OCI-LY1 (cell line): ENCODE measurements around the gene TADA1.

Experiments used
- H2AFZ ChIP-seq: fragments of 200-600 bp; sonication (generic), shearing (Covaris generic); 2 replicates; pipeline ENCODE4 v1.6.0; 2014; ENCODE audit warnings: antibody characterized with exemption, mild to moderate bottlenecking, low read length
- H3F3A ChIP-seq: fragments of 200-600 bp; sonication (generic), shearing (Covaris generic); 2 replicates; pipeline ENCODE4 v1.6.0; 2014; ENCODE audit warnings: mild to moderate bottlenecking, antibody characterized with exemption, low read length, moderate library complexity; ENCODE audit not compliant: insufficient read depth
- H3K27ac ChIP-seq: fragments of 200-600 bp; sonication (generic); 2 replicates; pipeline ENCODE4 v1.5.1; 2014; ENCODE audit warnings: low read length, mixed run types, mild to moderate bottlenecking, low read depth; ENCODE audit not compliant: poor library complexity, severe bottlenecking
- H3K27me3 ChIP-seq: fragments of 200-600 bp; sonication (generic); 2 replicates; pipeline ENCODE4 v1.6.0; 2014; ENCODE audit warnings: antibody characterized with exemption, mild to moderate bottlenecking, low read length, moderate library complexity; ENCODE audit not compliant: insufficient read depth
- H3K36me3 ChIP-seq: fragments of 200-600 bp; sonication (generic); 2 replicates; pipeline ENCODE4 v1.6.1; 2014; ENCODE audit warnings: mild to moderate bottlenecking, antibody characterized with exemption, low read length, moderate library complexity, mixed read lengths; ENCODE audit not compliant: insufficient read depth
- H3K4me1 ChIP-seq: fragments of 200-600 bp; sonication (generic); 2 replicates; pipeline ENCODE4 v1.5.1; 2014; ENCODE audit warnings: mild to moderate bottlenecking, low read length, moderate library complexity; ENCODE audit not compliant: insufficient read depth, severe bottlenecking
- H3K4me2 ChIP-seq: fragments of 200-600 bp; sonication (generic), shearing (Covaris generic); 2 replicates; pipeline ENCODE4 v1.6.1; 2014; ENCODE audit warnings: low read length
- H3K4me3 ChIP-seq: fragments of 200-600 bp; sonication (generic); 2 replicates; pipeline ENCODE4 v1.5.1; 2014; ENCODE audit warnings: low read length, low read depth, mild to moderate bottlenecking, mixed read lengths; ENCODE audit not compliant: poor library complexity, severe bottlenecking
- H3K79me2 ChIP-seq: fragments of 200-600 bp; shearing (Covaris generic); 2 replicates; pipeline ENCODE4 v1.6.1; 2016; ENCODE audit warnings: mixed run types, low read length, mixed read lengths; ENCODE audit not compliant: insufficient read depth
- H3K9ac ChIP-seq: fragments of 200-600 bp; sonication (generic), shearing (Covaris generic); 2 replicates; pipeline ENCODE4 v1.6.1; 2014; ENCODE audit warnings: mild to moderate bottlenecking, low read length, mixed read lengths
- H3K9me2 ChIP-seq: fragments of 200-600 bp; sonication (generic), shearing (Covaris generic); 2 replicates; pipeline ENCODE4 v1.6.1; 2014; ENCODE audit warnings: low read depth, mild to moderate bottlenecking, low read length, mixed read lengths
- H3K9me3 ChIP-seq: fragments of 200-600 bp; shearing (Covaris generic); 2 replicates; pipeline ENCODE4 v1.6.1; 2014; ENCODE audit warnings: low read length, mixed read lengths
- H4K20me1 ChIP-seq: fragments of 200-600 bp; sonication (generic), shearing (Covaris generic); 2 replicates; pipeline ENCODE4 v1.6.0; 2016; ENCODE audit warnings: mild to moderate bottlenecking, low read length; ENCODE audit not compliant: insufficient read depth
- EZH2 ChIP-seq: fragments of 200-600 bp; sonication (generic), shearing (Covaris generic); IDR thresholded peaks from 2 replicates; pipeline ENCODE4 v1.8.0; 2017; ENCODE audit warnings: borderline replicate concordance, mixed run types, mild to moderate bottlenecking, antibody characterized with exemption, low read length, moderate library complexity, mixed read lengths
- TF ChIP-seq, protein P1 (sequence below): fragments of 200-600 bp; sonication (generic), shearing (Covaris generic); IDR thresholded peaks from 2 replicates; pipeline ENCODE4 v1.5.1; 2017; ENCODE audit warnings: mild to moderate bottlenecking, antibody characterized with exemption, low read length, moderate library complexity, mixed read lengths

The TADA1 gene

DNA sequence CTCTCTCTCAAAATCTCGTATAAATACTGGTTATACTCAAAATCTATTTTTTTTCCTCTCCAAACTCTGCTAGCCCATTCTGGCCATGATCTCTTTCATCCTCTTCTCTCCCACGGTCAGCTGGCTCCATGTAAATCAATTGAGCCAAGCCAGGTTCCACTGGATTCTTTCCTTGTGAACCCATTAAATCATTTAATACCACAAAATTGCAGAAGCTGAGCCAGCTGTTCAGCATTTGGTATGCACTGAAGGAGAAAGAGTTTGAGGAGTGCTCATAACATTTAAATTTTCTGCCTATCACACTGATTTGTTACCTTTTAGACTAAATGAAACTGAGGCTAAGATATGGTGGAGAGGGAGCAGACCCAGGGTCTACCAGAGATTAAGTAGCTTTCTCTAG is 29.1 kb upstream of the TADA1 start:
- no peak overlapping the region for H2AFZ ChIP-seq
- no peaks in the 10 kb centered on the region for H3F3A ChIP-seq
- no peak overlapping the region for H3K4me3 ChIP-seq
- no peaks in the 10 kb centered on the region for H3K9me2 ChIP-seq
- no peaks in the 10 kb centered on the region for H3K36me3 ChIP-seq
- no peaks in the 10 kb centered on the region for H3K9me3 ChIP-seq
- H3K79me2 ChIP-seq, result no peaks in the 10 kb centered on the region
- H3K4me2 ChIP-seq, result no peak overlapping the region
- H3K4me1 ChIP-seq, result no peaks in the 10 kb centered on the region
- no peak for TF ChIP-seq EZH2
- TF ChIP-seq, protein P1, sequence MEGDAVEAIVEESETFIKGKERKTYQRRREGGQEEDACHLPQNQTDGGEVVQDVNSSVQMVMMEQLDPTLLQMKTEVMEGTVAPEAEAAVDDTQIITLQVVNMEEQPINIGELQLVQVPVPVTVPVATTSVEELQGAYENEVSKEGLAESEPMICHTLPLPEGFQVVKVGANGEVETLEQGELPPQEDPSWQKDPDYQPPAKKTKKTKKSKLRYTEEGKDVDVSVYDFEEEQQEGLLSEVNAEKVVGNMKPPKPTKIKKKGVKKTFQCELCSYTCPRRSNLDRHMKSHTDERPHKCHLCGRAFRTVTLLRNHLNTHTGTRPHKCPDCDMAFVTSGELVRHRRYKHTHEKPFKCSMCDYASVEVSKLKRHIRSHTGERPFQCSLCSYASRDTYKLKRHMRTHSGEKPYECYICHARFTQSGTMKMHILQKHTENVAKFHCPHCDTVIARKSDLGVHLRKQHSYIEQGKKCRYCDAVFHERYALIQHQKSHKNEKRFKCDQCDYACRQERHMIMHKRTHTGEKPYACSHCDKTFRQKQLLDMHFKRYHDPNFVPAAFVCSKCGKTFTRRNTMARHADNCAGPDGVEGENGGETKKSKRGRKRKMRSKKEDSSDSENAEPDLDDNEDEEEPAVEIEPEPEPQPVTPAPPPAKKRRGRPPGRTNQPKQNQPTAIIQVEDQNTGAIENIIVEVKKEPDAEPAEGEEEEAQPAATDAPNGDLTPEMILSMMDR, result no peak
- H3K9ac ChIP-seq, result no peak overlapping the region
- no peak overlapping the region for H3K27ac ChIP-seq
- H4K20me1 ChIP-seq, result no peaks in the 10 kb centered on the region
- no peaks in the 10 kb centered on the region; the same call in 1 of the 2 replicates for H3K27me3 ChIP-seq

DNA sequence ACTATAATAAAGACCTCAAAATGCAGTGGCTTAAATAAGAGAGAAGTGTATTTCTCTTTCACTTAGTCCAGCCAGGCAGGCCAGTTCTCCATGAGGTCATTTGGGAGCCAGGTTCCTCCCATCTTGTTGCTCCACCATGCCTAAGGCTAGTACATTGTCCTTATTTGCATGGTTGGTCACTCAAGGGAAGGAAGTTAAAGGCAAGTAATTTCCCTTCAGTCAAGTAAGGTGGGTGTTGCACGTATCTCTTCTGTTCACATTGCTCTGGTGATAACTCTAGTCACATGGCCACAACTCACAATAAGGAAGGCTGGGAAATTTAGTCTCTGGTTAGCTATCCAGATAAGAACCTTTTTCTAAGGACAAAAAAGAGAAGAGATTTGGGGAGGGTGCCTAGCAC is 27.2 kb upstream of the TADA1 start:
- H3K4me3 ChIP-seq, result no peak overlapping the region
- no peaks in the 10 kb centered on the region; the same call in 1 of the 2 replicates for H3K27me3 ChIP-seq
- no peaks in the 10 kb centered on the region for H3K9me3 ChIP-seq
- H3K79me2 ChIP-seq, result no peaks in the 10 kb centered on the region
- H3K27ac ChIP-seq, result no peak overlapping the region
- TF ChIP-seq EZH2, result no peak
- TF ChIP-seq, protein P1, result no peak
- no peaks in the 10 kb centered on the region for H4K20me1 ChIP-seq
- no peaks in the 10 kb centered on the region for H3K4me1 ChIP-seq
- H2AFZ ChIP-seq, result no peak overlapping the region
- H3K36me3 ChIP-seq, result no peaks in the 10 kb centered on the region
- no peak overlapping the region for H3K4me2 ChIP-seq
- no peaks in the 10 kb centered on the region for H3F3A ChIP-seq
- no peaks in the 10 kb centered on the region for H3K9me2 ChIP-seq
- H3K9ac ChIP-seq, result no peak overlapping the region

DNA sequence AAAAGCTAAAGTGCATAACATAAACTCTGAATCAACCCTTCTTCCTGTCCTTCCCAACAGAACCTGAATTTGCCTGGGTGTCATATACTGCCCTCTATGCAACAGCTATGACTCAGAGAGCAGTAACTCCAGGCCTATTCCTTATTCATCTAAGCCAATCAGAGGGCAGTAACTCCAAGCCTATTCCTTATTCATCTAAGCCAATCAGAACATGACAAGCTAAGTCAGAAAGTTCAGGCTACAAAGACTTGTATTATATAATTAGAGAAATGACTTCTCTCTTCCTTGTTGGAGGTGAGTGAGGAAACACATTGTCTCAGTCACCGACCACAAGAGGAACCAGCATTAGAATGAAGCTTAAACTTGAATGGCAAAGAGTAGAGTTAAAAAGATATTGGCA is 26.2 kb upstream of the TADA1 start:
- H3K79me2 ChIP-seq, result no peaks in the 10 kb centered on the region
- no peaks in the 10 kb centered on the region for H3F3A ChIP-seq
- H3K9ac ChIP-seq, result no peak overlapping the region
- H3K4me2 ChIP-seq, result no peak overlapping the region
- no peaks in the 10 kb centered on the region; the same call in 1 of the 2 replicates for H3K9me3 ChIP-seq
- no peaks in the 10 kb centered on the region for H3K9me2 ChIP-seq
- no peaks in the 10 kb centered on the region for H3K36me3 ChIP-seq
- H3K4me1 ChIP-seq, result no peaks in the 10 kb centered on the region
- TF ChIP-seq, protein P1, result no peak
- TF ChIP-seq EZH2, result no peak
- no peaks in the 10 kb centered on the region for H4K20me1 ChIP-seq
- H3K27ac ChIP-seq, result no peak overlapping the region
- no peak overlapping the region for H2AFZ ChIP-seq
- H3K4me3 ChIP-seq, result no peak overlapping the region
- peaks cover 1% of the 10 kb centered on the region; the same call in 1 of the 2 replicates for H3K27me3 ChIP-seq
